SK-N-DZ (cell line): ENCODE data around the gene TRERF1.

Source experiments
- DNase-seq: peaks from one replicate; pipeline ENCODE4 v3.0.0-alpha.2; 2015; ENCODE audit warnings: low spot score

The TRERF1 gene

GRCh38 chr6:42366011-42366705 is 85.6 kb downstream of the TRERF1 start:
- DNase-seq, result no peak

GRCh38 chr6:42365021-42365420 is 86.7 kb downstream of the TRERF1 start:
- DNase-seq, result no peak

- no peak for DNase-seq
These were observed 87.5 kb downstream of the TRERF1 start for GRCh38 chr6:42363926-42364849.

- no peak for DNase-seq
These were observed 90.7 kb downstream of the TRERF1 start for GRCh38 chr6:42361036-42361435.

- DNase-seq, result no peak
These were observed 92.7 kb downstream of the TRERF1 start for GRCh38 chr6:42359021-42359420.

GRCh38 chr6:42355416-42355815 is 96.3 kb downstream of the TRERF1 start:
- no peak for DNase-seq

- no peak for DNase-seq
These were observed 97.0 kb downstream of the TRERF1 start for GRCh38 chr6:42354702-42355101.

GRCh38 chr6:42352856-42353564 is 98.7 kb downstream of the TRERF1 start:
- no peak for DNase-seq

GRCh38 chr6:42350911-42351310 is 100.8 kb downstream of the TRERF1 start:
- DNase-seq, result no peak

GRCh38 chr6:42349753-42350511 is 101.8 kb downstream of the TRERF1 start:
- peak; percentile 83 for DNase-seq

GRCh38 chr6:42347456-42347855 is 104.3 kb downstream of the TRERF1 start:
- no peak for DNase-seq

- DNase-seq, result no peak
These were observed 105.9 kb downstream of the TRERF1 start for GRCh38 chr6:42345696-42346416.

GRCh38 chr6:42344756-42345155 is 107.0 kb downstream of the TRERF1 start:
- no peak for DNase-seq

- DNase-seq, result no peak
These were observed 109.8 kb downstream of the TRERF1 start for GRCh38 chr6:42341771-42342553.

GRCh38 chr6:42341221-42341620 is 110.5 kb downstream of the TRERF1 start:
- no peak for DNase-seq

GRCh38 chr6:42340511-42340910 is 111.2 kb downstream of the TRERF1 start:
- DNase-seq, result no peak

- DNase-seq, result no peak
These were observed 111.7 kb downstream of the TRERF1 start for GRCh38 chr6:42339991-42340401.

- DNase-seq, result no peak
These were observed 112.9 kb downstream of the TRERF1 start for GRCh38 chr6:42338744-42339222.

GRCh38 chr6:42337985-42338743 is 113.6 kb downstream of the TRERF1 start:
- no peak for DNase-seq
